ENCODE results near the gene KCNIP4.

DNA sequence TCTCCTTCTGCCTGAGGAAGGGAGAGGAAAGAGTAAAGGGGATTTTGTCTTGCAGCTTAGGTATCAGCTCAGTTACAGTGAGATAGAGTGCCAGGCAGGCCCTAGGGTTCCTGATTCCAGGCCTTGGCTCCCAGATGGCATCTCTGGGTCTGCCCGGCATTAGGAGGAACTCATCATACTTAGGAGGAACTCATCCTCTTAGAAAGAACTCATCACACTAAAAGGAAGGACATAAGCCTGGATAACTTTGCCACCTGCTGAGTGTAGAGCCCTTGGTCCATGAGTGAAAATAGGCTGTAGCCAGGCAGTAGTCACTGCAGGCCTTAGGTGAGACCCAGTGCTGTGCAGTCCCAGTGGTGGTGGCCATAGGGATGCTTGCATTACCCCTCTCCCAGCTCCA lies 881.2 kb downstream of the KCNIP4 start:
- TF ChIP-seq, protein P1, sequence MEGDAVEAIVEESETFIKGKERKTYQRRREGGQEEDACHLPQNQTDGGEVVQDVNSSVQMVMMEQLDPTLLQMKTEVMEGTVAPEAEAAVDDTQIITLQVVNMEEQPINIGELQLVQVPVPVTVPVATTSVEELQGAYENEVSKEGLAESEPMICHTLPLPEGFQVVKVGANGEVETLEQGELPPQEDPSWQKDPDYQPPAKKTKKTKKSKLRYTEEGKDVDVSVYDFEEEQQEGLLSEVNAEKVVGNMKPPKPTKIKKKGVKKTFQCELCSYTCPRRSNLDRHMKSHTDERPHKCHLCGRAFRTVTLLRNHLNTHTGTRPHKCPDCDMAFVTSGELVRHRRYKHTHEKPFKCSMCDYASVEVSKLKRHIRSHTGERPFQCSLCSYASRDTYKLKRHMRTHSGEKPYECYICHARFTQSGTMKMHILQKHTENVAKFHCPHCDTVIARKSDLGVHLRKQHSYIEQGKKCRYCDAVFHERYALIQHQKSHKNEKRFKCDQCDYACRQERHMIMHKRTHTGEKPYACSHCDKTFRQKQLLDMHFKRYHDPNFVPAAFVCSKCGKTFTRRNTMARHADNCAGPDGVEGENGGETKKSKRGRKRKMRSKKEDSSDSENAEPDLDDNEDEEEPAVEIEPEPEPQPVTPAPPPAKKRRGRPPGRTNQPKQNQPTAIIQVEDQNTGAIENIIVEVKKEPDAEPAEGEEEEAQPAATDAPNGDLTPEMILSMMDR (IDR thresholded peaks at IDR 0.05; ENCODE audit: insufficient read depth, low read length): no peak
- TF ChIP-seq, protein P2, sequence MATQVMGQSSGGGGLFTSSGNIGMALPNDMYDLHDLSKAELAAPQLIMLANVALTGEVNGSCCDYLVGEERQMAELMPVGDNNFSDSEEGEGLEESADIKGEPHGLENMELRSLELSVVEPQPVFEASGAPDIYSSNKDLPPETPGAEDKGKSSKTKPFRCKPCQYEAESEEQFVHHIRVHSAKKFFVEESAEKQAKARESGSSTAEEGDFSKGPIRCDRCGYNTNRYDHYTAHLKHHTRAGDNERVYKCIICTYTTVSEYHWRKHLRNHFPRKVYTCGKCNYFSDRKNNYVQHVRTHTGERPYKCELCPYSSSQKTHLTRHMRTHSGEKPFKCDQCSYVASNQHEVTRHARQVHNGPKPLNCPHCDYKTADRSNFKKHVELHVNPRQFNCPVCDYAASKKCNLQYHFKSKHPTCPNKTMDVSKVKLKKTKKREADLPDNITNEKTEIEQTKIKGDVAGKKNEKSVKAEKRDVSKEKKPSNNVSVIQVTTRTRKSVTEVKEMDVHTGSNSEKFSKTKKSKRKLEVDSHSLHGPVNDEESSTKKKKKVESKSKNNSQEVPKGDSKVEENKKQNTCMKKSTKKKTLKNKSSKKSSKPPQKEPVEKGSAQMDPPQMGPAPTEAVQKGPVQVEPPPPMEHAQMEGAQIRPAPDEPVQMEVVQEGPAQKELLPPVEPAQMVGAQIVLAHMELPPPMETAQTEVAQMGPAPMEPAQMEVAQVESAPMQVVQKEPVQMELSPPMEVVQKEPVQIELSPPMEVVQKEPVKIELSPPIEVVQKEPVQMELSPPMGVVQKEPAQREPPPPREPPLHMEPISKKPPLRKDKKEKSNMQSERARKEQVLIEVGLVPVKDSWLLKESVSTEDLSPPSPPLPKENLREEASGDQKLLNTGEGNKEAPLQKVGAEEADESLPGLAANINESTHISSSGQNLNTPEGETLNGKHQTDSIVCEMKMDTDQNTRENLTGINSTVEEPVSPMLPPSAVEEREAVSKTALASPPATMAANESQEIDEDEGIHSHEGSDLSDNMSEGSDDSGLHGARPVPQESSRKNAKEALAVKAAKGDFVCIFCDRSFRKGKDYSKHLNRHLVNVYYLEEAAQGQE (IDR thresholded peaks at IDR 0.05; ENCODE audit: insufficient replicate concordance, low read depth): no peak
- TF ChIP-seq GABPA (IDR thresholded peaks at IDR 0.05; ENCODE audit: low read depth) (no peak), SPI1 (IDR thresholded peaks at IDR 0.05; ENCODE audit: borderline replicate concordance, low read depth) (no peak)

Data from HL-60 (cell line).